GM12873 (cell line): ENCODE data around the gene FAS.

ENCODE experiments used
- TF ChIP-seq, protein P1 (sequence below): IDR thresholded peaks from 2 replicates; pipeline ENCODE4 v1.5.1; 2012; ENCODE audit warnings: low read depth, mild to moderate bottlenecking, moderate library complexity, low read length, control low read depth; ENCODE audit not compliant: insufficient read depth; ENCODE audit errors: missing control alignments

FAS gene

DNA sequence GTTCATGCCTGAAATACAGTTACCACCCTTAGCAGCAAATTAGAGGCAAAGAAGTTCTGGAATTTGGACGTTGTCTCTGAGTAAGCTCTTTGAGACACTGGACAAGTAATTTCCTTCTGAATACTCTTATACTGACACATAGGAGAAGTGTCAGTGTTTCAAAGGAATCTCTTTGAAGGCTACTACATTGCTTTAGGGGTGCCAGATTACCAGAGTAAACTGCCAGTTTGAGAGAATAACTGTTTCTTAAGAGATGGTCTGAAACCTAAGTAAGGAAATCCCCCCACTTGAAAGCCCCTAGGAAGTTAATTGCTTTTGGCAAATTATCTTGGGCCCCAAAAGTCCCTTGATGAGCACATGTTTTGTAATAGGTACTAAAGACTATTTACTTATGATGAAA lies 3.4 kb downstream of the FAS start:
- TF ChIP-seq, protein P1, sequence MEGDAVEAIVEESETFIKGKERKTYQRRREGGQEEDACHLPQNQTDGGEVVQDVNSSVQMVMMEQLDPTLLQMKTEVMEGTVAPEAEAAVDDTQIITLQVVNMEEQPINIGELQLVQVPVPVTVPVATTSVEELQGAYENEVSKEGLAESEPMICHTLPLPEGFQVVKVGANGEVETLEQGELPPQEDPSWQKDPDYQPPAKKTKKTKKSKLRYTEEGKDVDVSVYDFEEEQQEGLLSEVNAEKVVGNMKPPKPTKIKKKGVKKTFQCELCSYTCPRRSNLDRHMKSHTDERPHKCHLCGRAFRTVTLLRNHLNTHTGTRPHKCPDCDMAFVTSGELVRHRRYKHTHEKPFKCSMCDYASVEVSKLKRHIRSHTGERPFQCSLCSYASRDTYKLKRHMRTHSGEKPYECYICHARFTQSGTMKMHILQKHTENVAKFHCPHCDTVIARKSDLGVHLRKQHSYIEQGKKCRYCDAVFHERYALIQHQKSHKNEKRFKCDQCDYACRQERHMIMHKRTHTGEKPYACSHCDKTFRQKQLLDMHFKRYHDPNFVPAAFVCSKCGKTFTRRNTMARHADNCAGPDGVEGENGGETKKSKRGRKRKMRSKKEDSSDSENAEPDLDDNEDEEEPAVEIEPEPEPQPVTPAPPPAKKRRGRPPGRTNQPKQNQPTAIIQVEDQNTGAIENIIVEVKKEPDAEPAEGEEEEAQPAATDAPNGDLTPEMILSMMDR, result no peak

DNA sequence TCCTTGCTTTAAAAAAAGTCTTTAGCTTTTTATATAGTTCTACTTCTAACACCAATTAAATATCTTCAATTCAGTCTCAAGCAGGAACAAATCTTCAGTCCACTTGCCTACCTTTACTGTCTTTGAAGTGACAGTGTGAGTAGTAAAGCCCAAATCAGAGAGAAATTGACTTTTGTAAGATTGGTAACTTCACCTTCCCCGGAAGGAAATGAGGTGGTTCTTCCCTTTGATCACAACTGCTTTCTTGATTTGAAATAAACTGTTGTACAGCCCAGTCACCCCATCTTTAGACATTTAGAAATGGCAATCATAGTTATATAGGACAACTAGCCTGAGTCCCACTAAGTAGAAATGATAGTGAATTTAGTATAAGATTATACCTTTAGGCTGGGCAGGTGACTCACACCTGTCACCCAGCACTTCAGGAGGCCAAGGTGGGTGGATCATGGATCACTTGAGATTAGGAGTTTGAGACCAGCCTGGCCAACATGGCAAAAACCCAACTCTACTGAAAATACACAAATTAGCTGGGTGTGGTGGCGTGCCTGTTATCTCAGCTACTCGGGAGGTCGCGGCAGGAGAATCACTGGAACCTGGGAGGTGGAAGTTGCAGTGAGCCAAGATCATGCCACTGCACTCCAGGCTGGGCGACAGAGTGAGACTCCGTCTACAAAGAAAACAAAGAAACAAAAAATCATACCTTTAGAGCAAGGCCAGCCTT lies 4.7 kb downstream of the FAS start:
- TF ChIP-seq, protein P1, result no peak

DNA sequence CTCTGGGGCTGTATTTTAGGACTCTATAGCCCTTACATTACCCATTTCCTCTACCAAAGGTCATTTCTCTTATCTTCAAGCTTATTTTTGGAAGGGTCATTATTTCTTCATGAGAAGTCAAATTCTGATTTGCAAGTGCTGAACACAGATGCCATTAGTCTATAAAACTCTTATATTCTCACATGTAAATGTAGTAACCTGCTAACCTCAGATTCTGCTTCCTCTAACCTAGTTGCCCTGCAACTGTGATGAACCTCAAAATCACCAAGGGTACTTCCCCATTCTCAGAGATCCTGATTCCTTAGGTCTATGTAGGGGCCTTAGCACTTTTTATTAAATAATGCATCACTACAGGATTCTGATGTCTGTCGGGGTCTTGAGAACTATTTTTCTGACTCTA lies 6.3 kb downstream of the FAS start:
- TF ChIP-seq, protein P1, result no peak

DNA sequence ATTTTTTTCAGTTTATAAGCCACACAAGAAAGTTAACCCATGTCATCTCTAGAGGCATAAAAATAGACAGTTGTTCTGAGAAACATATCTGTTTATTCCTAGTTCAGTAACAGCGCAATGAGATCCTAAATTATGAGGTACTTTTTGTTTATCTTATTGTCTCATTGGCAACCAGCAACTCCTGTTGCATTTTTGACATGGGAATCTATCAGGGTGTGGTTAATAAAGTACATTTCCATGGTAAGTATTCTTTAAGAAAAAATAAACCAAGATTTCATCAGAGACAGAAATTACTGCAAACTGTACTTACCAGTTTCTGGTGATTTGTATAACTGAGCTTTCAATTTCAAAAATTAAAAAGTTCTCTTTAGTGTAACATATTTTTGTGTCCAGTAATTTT lies 9.0 kb downstream of the FAS start:
- TF ChIP-seq, protein P1, result no peak

DNA sequence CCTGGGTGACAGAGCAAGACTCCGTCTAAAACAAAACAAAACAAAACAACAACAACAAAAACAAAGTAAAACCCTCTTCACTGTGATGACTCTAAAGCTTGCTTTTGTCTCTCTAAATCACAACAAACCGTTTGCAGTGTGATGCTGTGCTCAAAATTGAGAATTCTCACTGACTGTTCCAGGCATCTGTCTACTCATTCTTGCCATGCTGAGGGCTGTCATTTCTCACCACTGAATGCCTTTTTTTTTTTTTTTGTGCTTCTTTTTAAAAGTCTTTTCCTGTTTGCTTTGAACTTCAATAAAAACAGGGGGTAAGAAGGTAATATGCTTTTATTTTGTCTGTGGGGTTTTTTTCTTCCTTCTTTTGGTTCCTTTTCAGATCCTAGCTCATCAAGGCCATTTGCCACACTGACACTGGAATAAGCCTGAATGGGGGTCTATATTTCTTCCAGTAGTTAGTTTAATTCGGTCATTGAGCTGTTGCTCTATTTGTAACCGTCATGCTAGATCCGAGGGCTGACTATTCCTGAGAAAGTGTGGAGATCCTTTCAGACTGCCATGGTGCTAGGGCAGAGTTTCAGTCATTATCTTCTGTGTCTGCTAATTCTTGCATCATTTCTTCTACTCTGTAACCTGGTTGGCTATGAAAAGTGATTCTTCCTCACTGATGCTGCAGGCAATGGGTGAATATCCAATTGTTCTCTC lies 10.6 kb downstream of the FAS start:
- TF ChIP-seq, protein P1, result no peak

DNA sequence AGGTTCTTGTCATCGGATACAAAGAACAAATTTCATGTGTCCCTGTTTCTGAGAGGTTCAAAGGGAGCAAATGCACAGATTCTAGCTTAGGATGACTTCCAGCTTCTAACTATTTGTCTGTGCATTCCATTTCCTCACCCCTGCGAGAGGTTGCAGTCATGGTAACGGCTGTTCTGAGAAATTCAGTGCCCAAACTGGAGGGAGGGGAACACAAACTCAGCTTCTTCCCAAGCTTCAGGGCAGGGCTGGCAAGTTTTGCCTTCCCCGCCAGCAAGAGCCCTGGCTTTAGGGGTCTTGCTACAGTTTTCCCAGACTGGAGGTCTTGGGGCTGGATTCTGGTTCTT lies 11.1 kb downstream of the FAS start:
- TF ChIP-seq, protein P1, result no peak

DNA sequence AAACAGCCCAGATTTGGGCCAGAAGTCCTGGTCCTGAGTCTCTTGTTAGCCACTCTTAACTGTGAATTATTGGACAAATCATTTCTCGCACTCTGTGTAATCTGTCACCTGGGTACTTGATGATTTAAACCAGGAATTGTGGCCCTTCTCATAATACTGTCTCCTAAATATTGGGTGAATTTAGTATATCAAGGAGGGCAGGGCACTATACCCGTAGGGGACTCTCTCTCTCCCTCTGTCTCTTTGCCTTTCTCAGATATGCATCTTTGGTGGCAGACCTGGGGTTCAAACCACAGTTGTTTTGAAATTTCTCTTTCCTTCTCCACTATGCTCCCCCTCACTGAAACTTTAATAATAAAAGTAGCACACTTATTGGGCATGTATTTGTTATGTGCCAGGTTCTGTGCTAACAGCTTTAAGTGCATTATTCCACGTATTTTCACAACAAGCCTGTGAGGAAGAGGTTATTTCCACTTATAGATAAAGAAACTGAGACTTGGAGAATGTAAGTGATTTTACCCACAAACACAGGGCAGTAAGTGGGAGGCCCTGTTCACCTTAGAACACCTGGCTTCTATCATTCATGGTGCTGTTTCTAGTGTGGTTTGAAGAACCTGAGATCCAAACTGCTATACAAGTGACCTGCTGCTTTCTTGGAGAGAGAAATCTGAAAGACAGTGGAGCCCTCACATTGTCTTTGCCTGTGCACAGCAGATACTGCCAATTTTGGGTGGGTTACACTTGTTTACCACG lies 11.8 kb downstream of the FAS start:
- TF ChIP-seq, protein P1, result no peak
